Astrocyte (in vitro differentiated cells and primary cell): ENCODE data around the gene SCARF2. TPM values are rescaled to one million over a fixed set of nuclear protein-coding genes. Genes with fewer than 3 reads are reported as not detected.
"Not testable (repeated sequence)": the region's sequence is repeated elsewhere in the genome, so short reads cannot be mapped to it uniquely, and the experiment has no call there.

Experiments
- DNase-seq: peaks from one replicate; pipeline ENCODE4 v3.0.0-alpha.2; 2010; ENCODE audit warnings: low read depth
- FAIRE-seq: peaks from 2 replicates; lab custom pipeline; 2011; peaks lifted over from hg19 to GRCh38; lab: Jason Lieb, UNC
- H2AFZ ChIP-seq: 2 replicates; pipeline ENCODE4 v1.6.0; 2012; ENCODE audit warnings: low read depth, low read length, inconsistent platforms
- H3K27ac ChIP-seq: 2 replicates; pipeline ENCODE4 v1.5.1; 2011; ENCODE audit warnings: low read depth, low read length, inconsistent platforms
- H3K27me3 ChIP-seq: 2 replicates; pipeline ENCODE4 v1.6.0; 2011; ENCODE audit warnings: low read length, inconsistent platforms; ENCODE audit not compliant: insufficient read depth
- H3K36me3 ChIP-seq: 2 replicates; pipeline ENCODE4 v1.5.1; 2011; ENCODE audit warnings: low read length, inconsistent platforms; ENCODE audit not compliant: insufficient read depth
- H3K4me1 ChIP-seq: 2 replicates; pipeline ENCODE4 v1.5.1; 2011; ENCODE audit warnings: low read length, inconsistent platforms; ENCODE audit not compliant: insufficient read depth
- H3K4me2 ChIP-seq: 2 replicates; pipeline ENCODE4 v1.6.0; 2012; ENCODE audit warnings: low read length, inconsistent platforms
- H3K4me3 ChIP-seq: 2 replicates; pipeline ENCODE4 v1.5.1; 2011; ENCODE audit warnings: low read depth, mild to moderate bottlenecking, low read length, inconsistent platforms; ENCODE audit not compliant: insufficient read depth
- H3K79me2 ChIP-seq: 2 replicates; pipeline ENCODE4 v1.6.0; 2012; ENCODE audit warnings: mild to moderate bottlenecking, low read length, inconsistent platforms; ENCODE audit not compliant: insufficient read depth
- H3K9ac ChIP-seq: 2 replicates; pipeline ENCODE4 v1.6.0; 2012; ENCODE audit warnings: mild to moderate bottlenecking, low read length, inconsistent platforms
- H3K9me3 ChIP-seq: 2 replicates; pipeline ENCODE4 v1.5.1; 2012; ENCODE audit warnings: low read depth, mild to moderate bottlenecking, low read length, inconsistent platforms; ENCODE audit not compliant: insufficient read depth
- H4K20me1 ChIP-seq: 2 replicates; pipeline ENCODE4 v1.6.0; 2012; ENCODE audit warnings: low read length, inconsistent platforms; ENCODE audit not compliant: insufficient read depth
- H3K27ac Mint-ChIP-seq: one replicate; pipeline ENCODE4 v1.8.0; 2021; ENCODE audit warnings: mild to moderate bottlenecking, mixed read lengths; ENCODE audit not compliant: unreplicated experiment
- H3K27me3 Mint-ChIP-seq: one replicate; pipeline ENCODE4 v1.8.0; 2021; ENCODE audit warnings: low read depth, mixed read lengths; ENCODE audit not compliant: unreplicated experiment
- H3K36me3 Mint-ChIP-seq: one replicate; pipeline ENCODE4 v1.8.0; 2021; ENCODE audit warnings: low read depth, mixed read lengths; ENCODE audit not compliant: unreplicated experiment
- H3K4me1 Mint-ChIP-seq: one replicate; pipeline ENCODE4 v1.8.0; 2021; ENCODE audit warnings: low read depth, mixed read lengths; ENCODE audit not compliant: unreplicated experiment
- H3K4me3 Mint-ChIP-seq: one replicate; pipeline ENCODE4 v1.8.0; 2021; ENCODE audit warnings: mild to moderate bottlenecking, moderate library complexity, mixed read lengths; ENCODE audit not compliant: unreplicated experiment
- H3K9me3 Mint-ChIP-seq: one replicate; pipeline ENCODE4 v1.8.0; 2021; ENCODE audit warnings: mild to moderate bottlenecking, mixed read lengths; ENCODE audit not compliant: unreplicated experiment
- EZH2 ChIP-seq: IDR thresholded peaks from 2 replicates; pipeline ENCODE4 v1.6.1; 2012; ENCODE audit warnings: mild to moderate bottlenecking, low read length, inconsistent platforms; ENCODE audit not compliant: insufficient read depth
- total RNA-seq: library from RNA; stranded (reverse); gene quantifications from 2 replicates; pipeline ENCODE4 v1.2.1, GENCODE V29; 2021
- TF ChIP-seq, protein P1 (sequence below): IDR thresholded peaks from 2 replicates; pipeline ENCODE4 v1.5.1; 2011; ENCODE audit warnings: low read depth, mild to moderate bottlenecking, inconsistent platforms, low read length, moderate library complexity; ENCODE audit not compliant: insufficient read depth

SCARF2 gene
- total RNA-seq, 1 donor from 2014 or later: 17.3 TPM

DNA sequence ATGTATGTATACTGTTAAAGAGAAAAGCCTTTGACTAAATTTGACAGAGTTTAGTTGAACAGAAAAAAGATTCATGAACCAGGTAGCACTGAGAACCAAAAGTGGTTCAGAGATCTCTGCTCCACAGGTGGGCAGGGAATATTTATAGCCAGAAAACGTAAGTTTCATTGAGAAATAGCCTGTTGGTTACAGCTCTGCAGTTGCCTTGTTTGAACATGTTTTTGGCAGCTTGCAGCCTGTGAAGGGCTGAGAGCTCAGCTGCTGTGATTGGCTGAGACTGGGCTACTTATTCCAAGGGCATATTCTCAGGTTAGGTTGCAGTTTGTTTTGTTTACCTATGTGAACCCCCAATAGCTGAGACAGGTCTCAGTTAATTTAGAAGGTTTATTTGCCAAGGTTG is 57.1 kb downstream of the SCARF2 start:
- FAIRE-seq (no peak), DNase-seq (no peak)
- Histone ChIP-seq H3K4me1 (no peaks in the 10 kb centered on the region), H3K4me2 (no peak overlapping the region), H2AFZ (no peak overlapping the region), H4K20me1 (no peaks in the 10 kb centered on the region), H3K27me3 (peaks cover 16% of the 10 kb centered on the region), H3K79me2 (no peaks in the 10 kb centered on the region), H3K36me3 (no peaks in the 10 kb centered on the region), H3K4me3 (no peak overlapping the region), H3K9ac (no peak overlapping the region), H3K27ac (no peak overlapping the region), H3K9me3 (no peaks in the 10 kb centered on the region)
- no peak overlapping the region for H3K4me3 Mint-ChIP-seq
- H3K27me3 Mint-ChIP-seq: peaks cover 18% of the 10 kb centered on the region
- no peaks in the 10 kb centered on the region for H3K36me3 Mint-ChIP-seq
- H3K27ac Mint-ChIP-seq: no peak overlapping the region
- no peaks in the 10 kb centered on the region for H3K4me1 Mint-ChIP-seq
- H3K9me3 Mint-ChIP-seq: no peaks in the 10 kb centered on the region
- TF ChIP-seq EZH2: no peak
- TF ChIP-seq, protein P1, sequence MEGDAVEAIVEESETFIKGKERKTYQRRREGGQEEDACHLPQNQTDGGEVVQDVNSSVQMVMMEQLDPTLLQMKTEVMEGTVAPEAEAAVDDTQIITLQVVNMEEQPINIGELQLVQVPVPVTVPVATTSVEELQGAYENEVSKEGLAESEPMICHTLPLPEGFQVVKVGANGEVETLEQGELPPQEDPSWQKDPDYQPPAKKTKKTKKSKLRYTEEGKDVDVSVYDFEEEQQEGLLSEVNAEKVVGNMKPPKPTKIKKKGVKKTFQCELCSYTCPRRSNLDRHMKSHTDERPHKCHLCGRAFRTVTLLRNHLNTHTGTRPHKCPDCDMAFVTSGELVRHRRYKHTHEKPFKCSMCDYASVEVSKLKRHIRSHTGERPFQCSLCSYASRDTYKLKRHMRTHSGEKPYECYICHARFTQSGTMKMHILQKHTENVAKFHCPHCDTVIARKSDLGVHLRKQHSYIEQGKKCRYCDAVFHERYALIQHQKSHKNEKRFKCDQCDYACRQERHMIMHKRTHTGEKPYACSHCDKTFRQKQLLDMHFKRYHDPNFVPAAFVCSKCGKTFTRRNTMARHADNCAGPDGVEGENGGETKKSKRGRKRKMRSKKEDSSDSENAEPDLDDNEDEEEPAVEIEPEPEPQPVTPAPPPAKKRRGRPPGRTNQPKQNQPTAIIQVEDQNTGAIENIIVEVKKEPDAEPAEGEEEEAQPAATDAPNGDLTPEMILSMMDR: no peak

DNA sequence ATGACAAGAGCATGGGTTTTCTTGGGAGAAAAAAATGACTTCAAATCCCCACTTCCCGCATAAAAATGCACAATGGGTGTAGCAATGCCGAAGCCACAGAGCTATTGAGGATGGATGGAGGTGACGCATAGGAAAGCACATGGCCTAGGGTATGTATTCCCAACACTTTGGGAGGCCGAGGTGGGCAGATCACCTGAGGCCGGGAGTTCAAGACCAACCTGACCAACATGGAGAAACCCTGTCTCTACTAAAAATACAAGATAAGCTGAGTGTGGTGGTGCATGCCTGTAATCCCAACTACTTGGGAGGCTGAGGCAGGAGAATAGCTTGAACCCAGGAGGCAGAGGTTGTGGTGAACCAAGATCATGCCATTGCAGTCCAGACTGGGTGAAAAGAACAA is 58.9 kb downstream of the SCARF2 start:
- not testable (repeated sequence) for H3K4me1 ChIP-seq, H4K20me1 ChIP-seq, H3K4me1 Mint-ChIP-seq, H3K36me3 Mint-ChIP-seq, H2AFZ ChIP-seq, H3K27ac ChIP-seq, H3K4me3 Mint-ChIP-seq, H3K4me3 ChIP-seq, H3K79me2 ChIP-seq, H3K9me3 Mint-ChIP-seq, H3K27ac Mint-ChIP-seq, H3K9me3 ChIP-seq, H3K36me3 ChIP-seq, FAIRE-seq, H3K27me3 ChIP-seq, H3K9ac ChIP-seq, DNase-seq, H3K4me2 ChIP-seq
- peaks cover 18% of the 10 kb centered on the region for H3K27me3 Mint-ChIP-seq

DNA sequence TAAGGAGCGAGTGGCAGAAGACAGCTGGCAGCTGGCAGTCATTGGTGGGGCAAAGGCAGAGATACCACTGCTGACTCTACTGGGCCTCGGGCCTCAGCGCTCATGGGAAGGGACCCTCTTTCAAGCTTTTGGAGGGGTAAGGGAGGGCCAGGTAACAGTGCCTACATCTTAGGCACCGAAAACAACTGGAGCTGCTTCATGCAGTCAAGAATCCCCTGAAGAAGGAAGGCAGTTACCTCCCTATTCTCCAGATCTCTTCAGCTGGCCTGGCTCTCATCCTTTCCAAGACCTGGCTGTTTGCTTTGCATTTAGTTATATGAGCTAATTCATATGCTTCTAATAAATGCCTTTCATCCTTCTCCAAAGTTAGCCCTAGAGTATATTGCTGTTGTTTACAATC is 59.5 kb downstream of the SCARF2 start:
- TF ChIP-seq, protein P1: no peak
- TF ChIP-seq EZH2: no peak
- no peak overlapping the region for H3K27ac ChIP-seq
- no peaks in the 10 kb centered on the region for H3K79me2 ChIP-seq
- no peaks in the 10 kb centered on the region for H4K20me1 ChIP-seq
- FAIRE-seq: no peak
- peaks cover 6% of the 10 kb centered on the region for H3K27me3 ChIP-seq
- Mint-ChIP-seq H3K27ac (no peak overlapping the region), H3K36me3 (no peaks in the 10 kb centered on the region), H3K9me3 (no peaks in the 10 kb centered on the region), H3K27me3 (peaks cover 15% of the 10 kb centered on the region), H3K4me3 (no peak overlapping the region), H3K4me1 (no peaks in the 10 kb centered on the region)
- DNase-seq: no peak
- H3K4me1 ChIP-seq: no peaks in the 10 kb centered on the region
- no peaks in the 10 kb centered on the region for H3K36me3 ChIP-seq
- no peak overlapping the region for H2AFZ ChIP-seq
- H3K4me2 ChIP-seq: no peak overlapping the region
- H3K9me3 ChIP-seq: no peaks in the 10 kb centered on the region
- H3K4me3 ChIP-seq: no peak overlapping the region
- no peak overlapping the region for H3K9ac ChIP-seq

DNA sequence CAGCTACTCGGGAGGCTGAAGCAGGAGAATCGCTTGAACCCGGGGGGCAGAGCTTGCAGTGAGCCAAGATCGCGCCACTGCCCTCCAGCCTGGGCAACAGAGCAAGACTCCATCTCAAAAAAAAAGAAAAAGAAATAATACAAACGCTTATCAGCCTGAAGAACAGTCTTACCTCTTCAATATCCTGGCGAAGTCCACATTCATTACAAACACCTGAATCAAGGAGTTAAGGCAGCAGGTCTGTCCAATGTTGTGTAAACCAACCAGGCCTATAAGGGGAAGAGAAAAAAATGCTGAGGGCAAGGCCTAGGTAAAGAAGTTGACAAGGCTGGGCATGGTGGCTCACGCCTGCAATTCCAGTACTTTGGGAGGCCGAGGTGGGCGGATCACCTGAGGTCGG is 60.6 kb downstream of the SCARF2 start:
- H2AFZ ChIP-seq, H3K9me3 Mint-ChIP-seq, H3K4me1 Mint-ChIP-seq, H3K27ac Mint-ChIP-seq, H3K4me1 ChIP-seq, H4K20me1 ChIP-seq, H3K36me3 Mint-ChIP-seq, H3K9ac ChIP-seq, H3K4me2 ChIP-seq, H3K36me3 ChIP-seq, FAIRE-seq, H3K9me3 ChIP-seq, DNase-seq, H3K27ac ChIP-seq, H3K79me2 ChIP-seq, H3K4me3 Mint-ChIP-seq, H3K4me3 ChIP-seq, H3K27me3 ChIP-seq: not testable (repeated sequence)
- peaks cover 15% of the 10 kb centered on the region for H3K27me3 Mint-ChIP-seq

DNA sequence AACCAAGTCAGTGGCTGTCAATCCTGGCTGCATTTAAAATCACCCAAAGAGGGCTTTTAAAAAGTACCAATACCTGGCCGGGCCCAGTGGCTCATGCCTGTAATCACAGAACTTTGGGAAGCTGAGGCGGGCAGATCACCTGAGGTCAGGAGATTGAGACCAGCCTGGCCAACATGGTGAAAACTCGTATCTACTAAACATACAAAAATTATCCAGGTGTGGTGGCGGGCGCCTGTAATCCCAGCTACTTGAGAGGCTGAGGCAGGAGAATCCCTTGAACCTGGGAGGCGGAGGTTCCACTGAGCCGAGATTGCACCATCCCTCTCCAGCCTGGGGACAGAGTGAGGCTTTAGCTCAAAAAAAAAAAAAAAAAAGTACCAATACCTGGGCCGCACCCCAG is 61.3 kb downstream of the SCARF2 start:
- H3K4me3 Mint-ChIP-seq, H3K4me1 ChIP-seq, H4K20me1 ChIP-seq, H3K27ac ChIP-seq, H3K27ac Mint-ChIP-seq, H3K79me2 ChIP-seq, H3K36me3 Mint-ChIP-seq, FAIRE-seq, H3K9ac ChIP-seq, H2AFZ ChIP-seq, DNase-seq, H3K4me2 ChIP-seq, H3K4me3 ChIP-seq, H3K27me3 ChIP-seq, H3K9me3 Mint-ChIP-seq, H3K4me1 Mint-ChIP-seq, H3K36me3 ChIP-seq, H3K9me3 ChIP-seq: not testable (repeated sequence)
- H3K27me3 Mint-ChIP-seq: peaks cover 11% of the 10 kb centered on the region
